NCI-H128 (cell line): ENCODE results near the gene CAB39L.

ENCODE experiments used
- DNase-seq: peaks from one replicate; lab custom pipeline; 2025; ENCODE audit not compliant: unreplicated experiment; lab: John Stamatoyannopoulos, UW

CAB39L gene

GRCh38 chr13:49441846-49442245, 2.0 kb downstream of the CAB39L start:
- DNase-seq: no peak

- no peak for DNase-seq
Measured at GRCh38 chr13:49441312-49441711, 2.6 kb downstream of the CAB39L start.

- no peak for DNase-seq
Measured at GRCh38 chr13:49439609-49440008, 4.3 kb downstream of the CAB39L start.

- no peak for DNase-seq
Measured at GRCh38 chr13:49437705-49438104, 6.2 kb downstream of the CAB39L start.

- no peak for DNase-seq
Measured at GRCh38 chr13:49436890-49437289, 7.0 kb downstream of the CAB39L start.

GRCh38 chr13:49435992-49436391, 7.9 kb downstream of the CAB39L start:
- DNase-seq: no peak

- DNase-seq: no peak
Measured at GRCh38 chr13:49429121-49429520, 14.7 kb downstream of the CAB39L start.

- no peak for DNase-seq
Measured at GRCh38 chr13:49428041-49428763, 15.7 kb downstream of the CAB39L start.

- DNase-seq: no peak
Measured at GRCh38 chr13:49424011-49424560, 19.8 kb downstream of the CAB39L start.

- no peak for DNase-seq
Measured at GRCh38 chr13:49421391-49421790, 22.5 kb downstream of the CAB39L start.

GRCh38 chr13:49419276-49419675, 24.6 kb downstream of the CAB39L start:
- DNase-seq: no peak

GRCh38 chr13:49418206-49418605, 25.7 kb downstream of the CAB39L start:
- no peak for DNase-seq

GRCh38 chr13:49417161-49417560, 26.7 kb downstream of the CAB39L start:
- DNase-seq: no peak

GRCh38 chr13:49412749-49413148, 31.1 kb downstream of the CAB39L start:
- no peak for DNase-seq

- no peak for DNase-seq
Measured at GRCh38 chr13:49411353-49411752, 32.5 kb downstream of the CAB39L start.

GRCh38 chr13:49410477-49410876, 33.4 kb downstream of the CAB39L start:
- no peak for DNase-seq

GRCh38 chr13:49410006-49410405, 33.9 kb downstream of the CAB39L start:
- DNase-seq: no peak

GRCh38 chr13:49409008-49409407, 34.9 kb downstream of the CAB39L start:
- no peak for DNase-seq

GRCh38 chr13:49407936-49408335, 35.9 kb downstream of the CAB39L start:
- DNase-seq: no peak

- no peak for DNase-seq
Measured at GRCh38 chr13:49407068-49407467, 36.8 kb downstream of the CAB39L start.

- no peak for DNase-seq
Measured at GRCh38 chr13:49404703-49405020, 39.2 kb downstream of the CAB39L start.

- no peak for DNase-seq
Measured at GRCh38 chr13:49403996-49404702, 39.7 kb downstream of the CAB39L start.
